H7 (cell line): ENCODE measurements around the gene SPAG16. TPM values are rescaled to one million over a fixed set of nuclear protein-coding genes. Genes with fewer than 3 reads are reported as not detected.
"Not testable (repeated sequence)": the region's sequence is repeated elsewhere in the genome, so short reads cannot be mapped to it uniquely, and the experiment has no call there.

Experiments
- DNase-seq: peaks from one replicate; pipeline ENCODE4 v3.0.0; 2012
- H3K27me3 ChIP-seq: 2 replicates; pipeline ENCODE4 v1.6.0; 2011; ENCODE audit warnings: mild to moderate bottlenecking, low read length; ENCODE audit not compliant: control insufficient read depth, insufficient read depth
- H3K36me3 ChIP-seq: replicated peaks from 2 replicates; pipeline ENCODE4 v1.5.1; 2011; ENCODE audit warnings: low read length; ENCODE audit not compliant: control insufficient read depth, insufficient read depth
- H3K4me3 ChIP-seq: 2 replicates; pipeline ENCODE4 v1.5.1; 2011; ENCODE audit warnings: low read depth, mild to moderate bottlenecking, control low read depth, low read length, moderate library complexity; ENCODE audit not compliant: insufficient read depth
- total RNA-seq: library from RNA; depleted of rRNA; stranded (reverse); fragments of >200 nt; shearing (Covaris generic); gene quantifications from 2 replicates; pipeline ENCODE4 v1.2.3, GENCODE V29; 2014

Gene SPAG16
- total RNA-seq, 1 experiment from 2014 or later, result 17.2 TPM

DNA sequence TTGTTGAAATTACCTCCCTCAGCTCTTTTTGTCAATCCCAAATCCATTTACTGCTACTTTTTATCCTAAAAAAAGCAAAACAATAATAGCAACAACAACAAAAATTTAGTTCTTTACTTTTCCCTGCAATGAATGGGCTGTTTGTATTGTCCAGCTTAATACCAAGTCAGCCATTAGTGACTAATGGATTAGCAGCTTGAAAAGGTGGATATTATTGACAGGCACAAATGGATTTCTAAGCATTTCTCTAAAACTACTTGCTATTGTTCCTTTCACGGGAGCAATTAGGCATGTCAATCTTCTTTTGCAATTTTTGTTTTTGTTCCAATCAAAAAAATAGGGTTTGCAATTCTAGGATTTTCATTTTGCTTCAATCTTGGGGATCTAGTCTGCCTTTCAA lies 32.1 kb upstream of the SPAG16 start:
- H3K4me3 ChIP-seq, result no peak overlapping the region
- DNase-seq, result no peak
- H3K36me3 ChIP-seq, result no peaks in the 10 kb centered on the region
- H3K27me3 ChIP-seq, result no peaks in the 10 kb centered on the region

DNA sequence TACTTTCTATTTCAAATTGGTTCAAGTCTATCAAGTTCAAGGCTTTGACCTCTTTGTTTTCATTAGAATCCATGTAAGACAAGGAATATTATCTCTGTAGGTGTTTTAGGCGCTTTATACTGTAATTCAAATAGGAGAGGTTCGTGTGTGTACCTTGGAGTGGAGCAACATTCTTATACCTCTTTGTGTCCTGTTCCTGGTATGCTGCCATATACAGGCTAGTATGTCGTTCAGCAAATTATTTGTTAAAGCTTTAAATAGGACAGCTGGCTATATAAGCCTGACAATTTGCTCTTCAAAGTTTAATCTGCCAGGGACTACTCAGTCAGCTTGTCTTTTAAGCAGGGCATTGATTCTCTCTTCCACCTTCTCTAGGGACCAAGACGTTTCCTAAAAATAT lies 31.1 kb upstream of the SPAG16 start:
- H3K36me3 ChIP-seq, result no peaks in the 10 kb centered on the region
- no peak overlapping the region for H3K4me3 ChIP-seq
- H3K27me3 ChIP-seq, result no peaks in the 10 kb centered on the region
- no peak for DNase-seq

DNA sequence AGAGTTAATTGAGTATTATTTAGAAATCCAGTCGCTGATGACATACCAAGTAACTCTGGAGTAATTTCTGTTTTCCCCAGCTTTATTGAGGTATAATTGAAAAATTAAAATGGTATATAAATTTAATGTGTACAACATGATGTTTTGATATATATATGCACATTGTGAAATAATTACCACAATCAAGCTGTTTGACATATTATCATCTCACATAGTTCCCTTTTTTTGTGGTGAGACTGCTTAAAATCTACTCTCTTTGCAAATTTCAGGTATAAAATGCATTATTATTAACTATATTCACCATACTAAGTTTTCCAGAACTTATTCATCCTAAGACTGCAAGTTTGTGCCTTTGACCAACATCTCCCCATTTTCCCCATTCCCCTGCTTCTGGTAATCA lies 25.0 kb upstream of the SPAG16 start:
- DNase-seq, result no peak
- no peak overlapping the region for H3K4me3 ChIP-seq
- no peaks in the 10 kb centered on the region for H3K27me3 ChIP-seq
- H3K36me3 ChIP-seq, result no peaks in the 10 kb centered on the region

DNA sequence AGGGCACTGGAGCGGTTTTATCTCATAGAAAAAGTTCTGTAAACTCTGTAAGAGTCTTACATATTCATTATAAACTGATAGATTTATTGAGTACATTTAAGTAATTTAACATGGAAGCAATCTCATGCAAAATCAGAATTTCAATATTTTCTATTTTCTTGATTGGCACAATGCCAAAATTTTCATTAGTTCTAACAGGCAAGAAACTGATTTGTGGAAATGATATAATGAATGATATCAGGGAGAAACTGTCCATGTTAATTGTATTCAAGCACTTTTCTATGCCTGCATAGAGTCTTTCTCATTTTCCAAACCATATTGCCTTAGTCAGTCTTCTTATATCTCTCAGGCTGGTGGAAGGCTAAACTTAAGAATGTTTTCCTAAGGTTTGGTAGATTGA lies 23.0 kb upstream of the SPAG16 start:
- Histone ChIP-seq H3K36me3 (no peaks in the 10 kb centered on the region), H3K27me3 (no peaks in the 10 kb centered on the region), H3K4me3 (no peak overlapping the region)
- no peak for DNase-seq

DNA sequence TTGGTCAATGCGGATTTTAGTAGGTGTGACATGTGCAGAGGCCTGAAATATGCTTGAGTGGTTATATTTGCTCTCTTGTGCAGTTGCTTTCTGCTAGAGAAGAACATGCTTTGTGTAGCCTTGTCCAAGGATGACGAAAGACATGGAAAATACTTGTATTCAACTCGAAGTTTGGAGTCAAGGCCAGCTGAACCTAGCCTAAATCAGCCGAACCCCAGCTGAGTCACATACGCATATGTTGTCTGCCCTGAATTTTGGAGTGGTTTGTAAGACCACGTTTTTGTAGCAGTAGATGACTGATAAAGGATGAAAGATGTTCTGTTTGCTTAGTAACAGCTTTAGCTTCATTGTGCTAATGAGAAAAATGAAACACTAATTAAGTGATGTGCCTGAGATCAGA lies 22.5 kb upstream of the SPAG16 start:
- DNase-seq, result no peak
- Histone ChIP-seq H3K27me3 (no peaks in the 10 kb centered on the region), H3K36me3 (no peaks in the 10 kb centered on the region), H3K4me3 (no peak overlapping the region)

DNA sequence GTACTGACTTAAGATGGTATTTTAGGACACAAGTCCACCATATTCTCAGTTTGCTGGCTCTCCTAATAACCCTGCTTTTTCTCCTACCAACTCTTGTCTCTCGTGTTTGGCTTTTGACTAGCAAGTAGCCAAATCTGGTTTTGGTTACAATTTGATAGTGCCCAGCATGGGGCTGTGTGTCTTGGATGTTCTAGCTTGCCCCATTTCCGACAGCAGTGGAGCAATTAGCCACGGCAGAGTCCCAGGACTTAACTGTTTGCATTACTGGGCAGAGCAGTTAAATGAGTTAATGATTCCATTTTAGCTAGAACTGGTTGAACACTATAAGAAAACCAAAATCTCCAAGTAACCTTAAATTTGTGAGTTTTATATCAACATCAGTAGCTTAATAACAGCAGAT lies 18.6 kb upstream of the SPAG16 start:
- no peaks in the 10 kb centered on the region for H3K27me3 ChIP-seq
- no peak overlapping the region for H3K4me3 ChIP-seq
- no peak for DNase-seq
- H3K36me3 ChIP-seq, result no peaks in the 10 kb centered on the region

DNA sequence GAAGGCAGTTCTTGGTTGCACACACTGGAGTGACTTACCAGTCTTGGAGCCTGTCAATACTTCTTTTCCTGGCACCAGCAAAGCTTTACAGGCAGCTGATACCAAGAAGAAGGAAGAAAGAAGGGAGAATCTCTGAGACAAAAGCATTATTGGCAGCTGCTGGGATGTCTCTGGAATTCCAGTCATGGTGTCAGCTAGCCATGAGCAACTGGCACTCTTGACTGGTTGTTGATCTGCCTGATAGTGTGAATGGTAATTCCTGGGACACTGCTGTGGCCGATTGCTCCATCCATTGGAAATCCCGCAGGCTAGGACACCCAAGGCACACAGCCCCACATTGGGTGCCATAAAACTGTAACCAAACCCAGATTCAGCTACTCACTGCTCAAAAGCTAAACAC lies 17.8 kb upstream of the SPAG16 start:
- H3K36me3 ChIP-seq, result no peaks in the 10 kb centered on the region
- H3K4me3 ChIP-seq, result no peak overlapping the region
- no peaks in the 10 kb centered on the region for H3K27me3 ChIP-seq
- DNase-seq, result no peak

DNA sequence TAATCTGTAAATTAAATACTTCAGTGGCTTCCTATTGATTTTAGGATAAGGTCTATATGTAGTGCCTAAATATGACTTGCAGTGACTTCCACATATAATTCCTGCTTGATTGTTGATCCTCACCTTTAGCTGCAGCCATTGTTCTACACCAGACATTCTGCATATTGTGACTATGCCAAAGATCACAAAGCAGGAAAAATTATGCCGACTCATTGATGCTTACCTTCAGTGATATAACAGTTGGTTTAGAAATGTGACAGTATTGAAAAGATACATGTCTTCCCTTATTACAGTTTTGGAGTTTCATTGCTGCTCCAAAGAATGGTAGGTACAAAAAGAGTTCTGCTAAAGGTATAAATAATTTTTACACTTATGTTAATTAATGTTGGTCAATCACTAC lies 12.3 kb upstream of the SPAG16 start:
- H3K36me3 ChIP-seq, result no peaks in the 10 kb centered on the region
- no peak overlapping the region for H3K4me3 ChIP-seq
- no peaks in the 10 kb centered on the region for H3K27me3 ChIP-seq
- no peak for DNase-seq

DNA sequence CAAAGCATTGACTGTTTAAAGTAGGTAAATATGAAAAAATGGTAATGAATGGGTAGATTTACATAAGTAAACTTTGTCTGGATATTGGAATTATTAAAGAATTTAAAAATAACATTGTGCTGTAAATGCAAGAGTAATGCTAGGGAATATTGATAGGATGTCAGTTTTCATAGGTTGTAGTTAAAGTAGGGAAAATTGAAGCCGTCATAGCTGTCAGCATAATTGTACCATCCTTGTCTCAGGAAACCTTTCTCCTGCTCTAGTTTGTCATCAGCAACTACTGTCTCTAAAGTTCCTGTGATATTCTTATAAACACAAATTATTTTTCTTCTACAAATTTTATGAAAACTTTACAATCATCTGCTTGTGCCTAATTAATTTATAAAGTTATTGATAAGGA lies 10.1 kb upstream of the SPAG16 start:
- Histone ChIP-seq H3K36me3 (no peaks in the 10 kb centered on the region), H3K4me3 (no peak overlapping the region), H3K27me3 (no peaks in the 10 kb centered on the region)
- no peak for DNase-seq

DNA sequence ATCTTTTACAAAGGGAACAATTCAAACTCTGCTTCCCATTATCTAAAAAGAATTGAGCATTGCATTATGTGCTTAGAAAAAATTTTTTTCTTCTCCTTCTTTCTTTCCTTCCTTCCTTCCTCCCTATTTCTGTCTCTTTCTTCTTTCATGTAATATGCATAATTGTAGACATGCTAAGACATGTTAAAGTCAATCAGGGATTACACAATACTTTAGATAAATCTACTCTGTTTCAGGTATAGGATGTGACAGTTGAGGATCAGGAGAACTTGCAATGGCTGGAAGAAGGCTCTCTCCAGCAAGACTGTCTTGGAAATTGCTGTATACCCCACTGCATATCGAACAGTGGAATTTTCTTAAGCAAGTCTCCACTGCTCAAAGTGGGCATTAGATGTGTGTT lies 9.0 kb upstream of the SPAG16 start:
- no peaks in the 10 kb centered on the region for H3K36me3 ChIP-seq
- no peak for DNase-seq
- no peaks in the 10 kb centered on the region for H3K27me3 ChIP-seq
- no peak overlapping the region for H3K4me3 ChIP-seq

DNA sequence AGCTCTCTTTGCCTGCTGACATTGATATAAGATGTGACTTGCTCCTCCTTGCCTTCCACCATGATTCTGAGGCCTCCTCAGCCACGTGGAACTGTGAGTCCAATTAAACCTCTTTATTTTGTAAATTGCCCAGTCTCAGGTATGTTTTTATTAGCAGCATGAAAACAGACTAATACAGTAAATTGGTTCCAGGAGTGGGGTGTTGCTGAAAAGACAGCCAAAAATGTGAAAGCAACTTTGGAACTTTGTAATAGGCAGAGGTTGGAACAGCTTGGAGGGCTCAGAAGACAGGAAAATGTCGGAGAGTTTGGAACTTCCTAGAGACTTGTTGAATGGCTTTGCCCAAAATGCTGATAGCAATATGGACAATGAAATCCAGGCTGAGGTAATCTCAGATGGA lies 7.1 kb upstream of the SPAG16 start:
- not testable (repeated sequence) for H3K27me3 ChIP-seq, DNase-seq, H3K4me3 ChIP-seq, H3K36me3 ChIP-seq

DNA sequence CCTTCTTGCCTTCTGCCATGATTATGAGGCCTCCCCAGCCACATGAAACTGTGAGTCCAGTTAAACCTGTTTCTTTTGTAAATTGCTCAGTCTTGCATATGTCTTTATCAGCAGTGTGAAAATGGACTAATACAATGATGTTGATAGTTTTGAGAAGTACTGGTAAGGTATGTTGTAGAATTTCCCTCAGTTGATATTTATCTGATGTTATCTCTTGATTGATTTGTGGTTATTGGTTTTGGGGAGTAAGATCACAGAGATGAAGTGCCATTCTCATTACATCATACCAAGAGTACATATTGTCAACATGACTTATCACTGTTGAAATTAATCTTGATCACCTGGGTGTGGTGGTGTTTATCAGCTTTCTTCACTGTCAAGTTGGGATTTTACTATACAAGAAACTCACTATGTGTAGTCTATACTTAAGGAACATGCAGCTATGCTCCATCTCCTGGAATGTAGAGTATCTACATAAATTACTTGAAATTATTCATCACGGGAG lies 5.1 kb upstream of the SPAG16 start:
- Histone ChIP-seq H3K27me3 (no peaks in the 10 kb centered on the region), H3K4me3 (no peak overlapping the region), H3K36me3 (no peaks in the 10 kb centered on the region)
- no peak for DNase-seq

DNA sequence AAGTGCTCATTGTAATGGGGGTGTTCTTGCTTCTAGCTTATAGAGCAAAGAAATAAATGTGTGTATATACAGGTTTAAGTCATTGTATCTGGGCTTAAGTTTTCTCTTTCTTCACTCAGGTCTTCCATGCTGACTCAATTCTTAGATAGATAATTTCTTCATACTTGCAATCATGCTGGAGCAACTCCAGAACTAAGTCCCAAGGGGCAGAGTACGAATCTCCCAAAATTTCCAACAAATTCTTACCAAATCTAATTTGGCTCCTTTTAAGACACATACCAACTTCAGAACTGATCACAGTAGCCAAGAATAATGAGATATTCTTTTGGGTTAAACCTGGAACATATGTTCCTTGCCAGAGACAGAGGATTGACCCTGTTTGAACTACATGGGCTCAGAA lies 4.3 kb upstream of the SPAG16 start:
- H3K36me3 ChIP-seq, result no peaks in the 10 kb centered on the region
- DNase-seq, result no peak

DNA sequence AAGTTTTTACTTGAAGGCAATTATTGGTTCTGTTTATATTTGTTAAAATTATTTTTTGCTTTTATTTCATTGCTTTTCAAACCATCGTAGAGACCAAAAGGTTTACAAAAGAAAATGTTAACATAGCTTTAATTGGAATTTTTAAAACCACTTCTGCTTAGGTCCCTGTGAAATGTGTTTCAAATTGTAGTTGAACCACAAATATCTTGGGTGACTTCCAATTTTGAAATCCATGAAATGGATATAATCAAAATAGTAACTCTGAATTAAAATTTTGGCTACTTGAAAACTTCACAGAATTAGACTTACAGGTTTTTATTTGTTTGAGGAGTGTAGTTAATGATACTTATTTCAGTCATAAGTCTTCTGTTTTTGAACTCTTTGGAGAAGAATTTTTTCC lies 3.1 kb upstream of the SPAG16 start:
- DNase-seq, result no peak
- no peaks in the 10 kb centered on the region for H3K36me3 ChIP-seq
- H3K4me3 ChIP-seq, result no peak overlapping the region
- H3K27me3 ChIP-seq, result no peaks in the 10 kb centered on the region

More for the DNA sequence above, 4.3 kb upstream of the SPAG16 start:
- H3K27me3 ChIP-seq, result no peaks in the 10 kb centered on the region
- H3K4me3 ChIP-seq, result no peak overlapping the region

DNA sequence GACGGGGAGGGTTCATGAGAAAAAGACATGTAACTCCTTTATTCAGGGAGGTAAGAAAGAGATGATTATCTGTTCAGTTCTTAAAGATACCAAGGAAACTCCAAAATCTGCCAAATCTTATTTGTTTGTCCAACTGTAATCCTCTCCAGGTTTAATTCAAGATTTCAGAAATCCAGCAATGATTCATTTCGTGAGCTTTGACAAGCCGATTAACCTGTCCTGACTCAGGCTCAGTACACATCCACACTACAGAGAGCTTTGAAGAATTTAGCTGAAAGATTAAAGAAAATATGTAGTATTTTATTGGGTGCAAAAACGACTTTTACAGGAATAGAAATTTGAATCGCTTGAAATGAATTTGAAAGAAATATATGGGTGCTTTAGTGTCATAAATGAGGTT lies 1.1 kb downstream of the SPAG16 start:
- Histone ChIP-seq H3K36me3 (no peaks in the 10 kb centered on the region; the same call in 1 of the 2 replicates), H3K27me3 (no peaks in the 10 kb centered on the region), H3K4me3 (no peak overlapping the region)
- no peak for DNase-seq

DNA sequence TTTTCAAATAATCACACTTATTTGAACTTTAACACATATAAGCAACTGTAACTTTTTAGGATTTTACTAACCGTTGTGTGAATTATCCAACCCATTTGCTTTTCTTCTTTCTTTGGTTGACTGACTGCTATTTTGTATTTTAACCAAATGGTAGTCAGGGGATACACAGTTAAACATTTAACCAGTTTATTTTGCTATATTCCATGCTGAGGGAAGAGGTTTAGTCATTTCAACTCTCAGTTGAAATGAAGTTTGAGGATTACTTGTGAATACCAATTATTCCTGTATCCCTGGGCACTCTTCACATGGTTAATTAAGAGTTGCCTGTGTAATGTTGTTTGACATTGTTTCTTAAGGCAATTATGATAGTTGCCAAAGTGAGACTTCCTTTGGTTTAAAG lies 1.9 kb downstream of the SPAG16 start:
- H3K4me3 ChIP-seq, result no peak overlapping the region
- no peak for DNase-seq
- H3K27me3 ChIP-seq, result no peaks in the 10 kb centered on the region
- no peaks in the 10 kb centered on the region; the same call in 1 of the 2 replicates for H3K36me3 ChIP-seq
